Left colon (tissue), 2 donors: Measurements from ENCODE around the gene SNAI1. TPM values are rescaled to one million over a fixed set of nuclear protein-coding genes. Genes with fewer than 3 reads are reported as not detected.
"Not testable (repeated sequence)": the region's sequence is repeated elsewhere in the genome, so short reads cannot be mapped to it uniquely, and the experiment has no call there.

Experiments
- ATAC-seq: fragments of 200-7000 bp; cut with Tn5 transposase; one replicate; pipeline ENCODE4 v1.9.1; 2020; ENCODE audit warnings: mild to moderate bottlenecking, moderate library complexity
- DNase-seq, 2 donors: peaks; one replicate each; pipeline ENCODE4 v3.0.0-alpha.2; 2020
- intact Hi-C, 2 donors: fragments of 100-400 bp; cut with DNase I in 1 of 2; cut with micrococcal nuclease in 1 of 2; formaldehyde crosslinking; loops; one replicate each; pipeline versions ENCODE4 v1.11.2 to v1.14.0; 2022; cut with DNase I, micrococcal nuclease
- long read RNA-seq: library from polyadenylated mRNA; unstranded; transcript quantifications from one replicate; pipeline ENCODE4 v2.0.0, GENCODE V29; 2021
- total RNA-seq, 2 donors: library from RNA; stranded (reverse); fragmentation: NEBNext Ultra II Directional; extraction: Animal tissue kit (Norgen Biotek cat#: 25700); gene quantifications; one replicate each; pipeline ENCODE4 v1.2.1, GENCODE V29; 2021
- donor health status: DM: no; HTN: no; CAD: no.
- donor health status: DM: yes; HTN: yes; CAD: no.

Gene SNAI1
- total RNA-seq, result under 1 TPM; 0.25 to 0.46 TPM
- long read RNA-seq, result 0 reads

GRCh38 chr20:49982346-49983122, at the start of gene SNAI1:
TSS of gene SNAI1 (plus strand) at chr20:49982980. CDS start at chr20:49983060, 80 bp downstream.
- ATAC-seq (peak; percentile 96), DNase-seq (peak; percentile 84 to 86)
- intact Hi-C loops, result loop anchor here in 1 of 2 donors (2.0 kb wide), 1 partner anchor 88 kb away; no protein-coding TSS in a partner anchor

DNA sequence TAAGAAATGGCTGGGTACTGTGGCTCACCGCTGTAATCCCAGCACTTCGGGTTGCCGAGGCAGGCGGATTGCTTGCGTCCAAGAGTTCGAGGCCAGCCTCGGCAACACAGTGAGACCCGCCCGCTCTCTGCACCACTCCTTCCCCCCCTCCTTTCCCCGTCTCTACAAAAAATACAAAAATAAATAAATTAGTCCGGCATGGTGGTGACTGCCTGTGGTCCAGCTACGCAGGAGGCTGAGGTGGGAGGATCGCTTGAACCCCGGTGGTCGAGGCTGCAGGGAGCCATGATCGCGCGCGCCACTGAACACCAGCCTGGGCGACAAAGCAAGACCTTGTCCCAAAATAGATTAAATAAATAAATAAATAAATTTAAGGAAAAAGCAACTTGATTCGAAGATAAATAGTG, 47.0 kb upstream of the SNAI1 start:
- no peak for DNase-seq
- ATAC-seq, result peak; percentile 1

GRCh38 chr20:49936153-49937026, 46.4 kb upstream of the SNAI1 start, which contains the start of gene RNF114:
TSS of gene RNF114 (plus strand) at chr20:49936397. CDS start at chr20:49936413, 16 bp downstream.
- intact Hi-C loops, result no loop called here
- ATAC-seq (peak; percentile 83), DNase-seq (peak; percentile 85 to 94)

More for the DNA sequence above, 47.0 kb upstream of the SNAI1 start:
- intact Hi-C loops, result no loop called here

DNA sequence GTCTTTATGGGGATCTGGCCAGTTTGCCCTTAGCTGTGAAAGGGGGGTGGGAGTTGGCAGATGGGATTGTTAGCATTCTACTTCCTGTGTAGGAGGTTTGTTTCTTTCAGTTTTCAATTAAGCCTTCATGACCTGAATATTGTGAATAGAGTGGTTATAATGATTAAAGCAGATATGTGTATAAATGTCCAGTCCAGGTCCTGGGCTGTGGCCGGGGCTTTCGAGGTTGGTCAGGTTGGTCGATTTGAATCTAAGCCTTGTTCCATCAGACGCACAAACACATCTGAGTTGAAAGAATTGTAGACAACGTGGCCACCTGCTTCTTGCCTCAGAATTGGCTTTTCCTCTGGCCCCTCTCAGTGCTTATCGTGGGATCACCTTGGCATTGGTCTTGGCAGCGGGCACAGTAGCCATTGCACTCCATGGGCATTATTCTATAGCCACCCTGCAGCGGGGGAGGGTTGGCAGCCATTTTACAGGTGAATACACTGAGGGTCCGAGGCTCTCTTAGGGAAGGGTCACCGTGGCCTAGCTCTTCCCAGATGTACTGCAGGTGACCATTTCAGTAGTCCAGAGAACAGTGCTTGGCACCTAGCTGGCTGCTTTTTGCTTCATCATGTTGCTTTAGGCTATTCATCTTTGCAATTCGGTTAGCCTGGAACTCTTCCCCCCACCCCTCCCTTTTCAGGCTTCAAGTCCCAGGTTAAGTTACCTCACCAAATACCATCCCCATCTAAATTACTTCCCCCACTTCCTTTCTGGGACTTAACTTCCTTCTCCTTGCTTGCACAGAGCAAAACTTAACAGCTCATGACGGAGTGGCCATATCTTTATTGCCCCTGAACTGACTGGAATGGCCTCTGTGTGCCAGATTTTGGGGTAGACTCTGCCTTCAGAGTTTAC, 45.5 kb upstream of the SNAI1 start:
- peak; percentile 75 for ATAC-seq
- intact Hi-C loops, result no loop called here
- peak; percentile 45 to 50 for DNase-seq

DNA sequence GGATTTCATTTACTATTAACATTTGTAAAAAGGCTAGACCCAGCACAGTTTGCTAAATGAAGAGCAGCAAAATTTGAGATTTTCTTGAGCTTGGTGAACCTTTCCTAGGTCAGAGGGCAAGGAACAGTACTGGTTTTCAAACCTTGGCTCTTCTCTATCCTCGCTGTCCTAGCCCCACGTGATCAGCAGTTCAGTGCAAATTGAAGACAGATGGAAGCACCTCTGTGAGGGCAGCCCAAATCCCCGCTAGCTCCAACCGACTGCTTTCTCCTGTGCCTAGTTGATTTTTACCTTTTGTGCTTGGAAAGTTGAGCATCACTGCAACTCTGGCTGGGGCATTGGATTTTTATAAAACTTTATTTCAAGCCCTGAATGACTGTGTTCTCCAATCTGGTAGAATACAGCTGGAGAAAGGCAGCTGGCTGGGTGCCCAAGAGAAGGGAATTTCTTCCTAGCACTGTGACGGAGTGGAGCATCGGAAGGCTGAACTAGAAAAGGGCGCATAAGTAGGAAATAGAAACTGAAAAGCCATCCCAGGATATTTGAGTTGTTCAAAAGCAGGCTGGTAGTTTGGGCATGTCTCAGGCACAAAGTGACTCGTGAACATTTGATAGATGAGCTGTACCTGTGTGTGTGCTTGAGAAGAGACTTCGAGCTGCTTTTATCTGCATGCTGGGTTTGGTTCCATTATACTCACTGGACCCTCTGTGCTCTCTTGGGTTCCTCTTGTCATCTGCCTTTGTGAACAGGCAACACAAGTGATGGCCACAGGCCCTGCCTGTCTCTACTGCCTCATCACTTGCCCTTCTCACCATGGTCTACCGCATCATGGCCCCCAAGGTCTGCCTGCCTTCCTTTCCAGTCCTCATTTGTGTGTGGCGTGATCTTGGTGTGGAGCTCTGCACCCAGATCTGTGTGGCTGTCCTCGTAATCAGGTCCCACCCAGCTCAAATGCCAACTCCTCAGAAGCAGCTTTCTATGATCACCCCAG, 44.3 kb upstream of the SNAI1 start:
- no peak for ATAC-seq
- intact Hi-C loops, result no loop called here

GRCh38 chr20:49941456-49941855, 41.3 kb upstream of the SNAI1 start:
- no peak for ATAC-seq
- intact Hi-C loops, result no loop called here
- no peak for DNase-seq

More for the DNA sequence above, 44.3 kb upstream of the SNAI1 start:
- peak in 1 of 2 donors; percentile 58 for DNase-seq

GRCh38 chr20:49942303-49942702, 40.5 kb upstream of the SNAI1 start:
- no peak for ATAC-seq
- no peak for DNase-seq
- intact Hi-C loops, result no loop called here

- intact Hi-C loops, result no loop called here
- DNase-seq, result no peak
- ATAC-seq, result no peak
Measured at GRCh38 chr20:49942942-49943341, 39.8 kb upstream of the SNAI1 start.

- DNase-seq (no peak), ATAC-seq (no peak)
- intact Hi-C loops, result no loop called here
Measured at GRCh38 chr20:49945306-49945700, 37.5 kb upstream of the SNAI1 start.

DNA sequence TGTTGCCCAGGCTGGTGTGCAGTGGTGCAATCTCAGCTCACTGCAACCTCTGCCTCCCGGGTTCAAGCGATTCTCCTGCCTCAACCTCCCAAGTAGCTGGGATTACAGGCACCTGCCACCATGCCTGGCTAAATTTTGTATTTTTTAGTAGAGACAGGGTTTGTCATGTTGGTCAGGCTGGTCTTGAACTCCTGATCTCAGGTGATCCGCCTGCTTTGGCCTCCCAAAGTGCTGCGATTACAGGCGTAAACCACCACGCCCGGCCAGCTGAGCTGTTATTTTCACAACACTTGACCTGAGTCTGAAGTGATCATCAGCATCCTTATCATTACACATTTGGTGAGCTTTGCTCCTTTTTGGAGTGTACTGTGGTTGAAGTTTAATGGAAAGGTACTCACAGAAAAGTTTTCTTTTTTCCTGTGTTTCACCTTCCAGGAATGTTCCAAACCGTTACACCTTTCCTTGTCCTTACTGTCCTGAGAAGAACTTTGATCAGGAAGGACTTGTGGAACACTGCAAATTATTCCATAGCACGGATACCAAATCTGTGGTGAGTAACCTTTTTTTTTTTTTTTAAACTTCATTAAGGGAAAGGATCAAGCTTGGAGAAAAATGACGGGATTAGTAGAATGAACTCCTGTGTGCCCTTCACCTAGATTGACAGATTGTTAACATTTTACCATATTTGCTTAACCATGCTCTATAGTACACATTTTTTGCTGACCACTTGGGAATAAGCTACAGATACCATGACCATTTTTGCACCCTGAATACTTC, 36.9 kb upstream of the SNAI1 start:
- intact Hi-C loops, result no loop called here
- ATAC-seq (peak; percentile 5), DNase-seq (no peak)

GRCh38 chr20:49948178-49948577, 34.6 kb upstream of the SNAI1 start:
- DNase-seq (no peak), ATAC-seq (no peak)
- intact Hi-C loops, result no loop called here

DNA sequence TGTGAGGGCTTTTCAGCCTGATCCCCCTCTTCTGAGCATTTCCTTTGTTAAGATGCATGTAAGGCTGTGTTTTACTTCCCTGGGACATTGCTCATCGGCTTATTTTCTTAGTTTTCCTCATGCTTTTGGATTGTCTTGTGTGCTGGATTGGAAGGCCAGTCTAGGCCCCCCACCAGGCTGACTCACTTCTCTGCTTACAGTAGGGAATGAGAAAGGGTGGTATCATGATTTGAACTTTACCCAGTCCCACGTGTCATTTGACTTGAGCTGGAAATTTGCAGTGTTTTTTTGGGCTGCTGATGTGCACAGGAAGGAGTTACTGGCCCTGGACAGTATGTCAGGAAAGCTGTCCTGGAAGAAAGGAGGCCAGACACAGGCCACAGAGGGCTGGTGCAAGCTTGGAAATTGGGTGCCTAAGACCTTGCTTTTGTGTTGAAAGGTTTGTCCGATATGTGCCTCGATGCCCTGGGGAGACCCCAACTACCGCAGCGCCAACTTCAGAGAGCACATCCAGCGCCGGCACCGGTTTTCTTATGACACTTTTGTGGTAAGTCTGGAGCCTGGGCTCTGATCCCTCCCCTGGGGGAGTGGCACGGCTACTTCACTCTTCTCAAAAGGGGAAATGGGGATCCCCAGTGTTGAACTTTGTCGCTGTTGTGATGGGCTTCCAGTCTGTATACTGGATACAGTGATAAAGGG, 33.8 kb upstream of the SNAI1 start:
- intact Hi-C loops, result no loop called here
- DNase-seq (no peak), ATAC-seq (no peak)

DNA sequence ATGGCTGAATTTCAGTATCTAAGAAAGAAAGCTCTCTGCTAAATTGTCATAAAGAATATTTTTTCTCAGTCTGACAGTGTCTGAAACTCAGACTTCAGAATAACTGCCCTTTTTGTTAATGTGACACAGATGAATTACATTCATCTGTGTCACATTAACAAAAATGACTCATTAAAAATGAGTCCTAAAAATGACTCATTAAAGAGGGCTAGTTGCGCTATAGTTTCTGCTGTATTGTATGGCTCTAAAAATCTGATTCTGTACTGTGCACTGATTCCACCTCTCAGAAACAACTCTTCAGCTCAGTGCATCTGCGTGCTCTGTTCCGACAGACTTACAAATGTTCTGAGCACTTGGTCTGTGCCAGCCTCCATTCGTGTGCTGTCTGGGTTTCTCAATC, 31.6 kb upstream of the SNAI1 start:
- ATAC-seq (no peak), DNase-seq (no peak)
- intact Hi-C loops, result no loop called here

- peak; percentile 9 for ATAC-seq
- no peak for DNase-seq
- intact Hi-C loops, result no loop called here
Measured at GRCh38 chr20:49955167-49955566, 27.6 kb upstream of the SNAI1 start.

- DNase-seq, ATAC-seq, intact Hi-C loops: not testable (repeated sequence)
Measured at GRCh38 chr20:49955830-49956396, 26.9 kb upstream of the SNAI1 start.

- intact Hi-C loops, result no loop called here
- ATAC-seq (peak; percentile 13), DNase-seq (no peak)
Measured at GRCh38 chr20:49956689-49957088, 26.1 kb upstream of the SNAI1 start.
